ACC112 (cell line): ENCODE results near the gene STRIT1.
A peak's percentile ranks its signal among the peaks of the same experiment; 100 is the strongest.

Source experiments
- H2AFZ ChIP-seq: fragments of 200-600 bp; sonication (generic); one replicate; pipeline ENCODE4 v1.6.0; 2017; ENCODE audit warnings: antibody characterized with exemption, low read length; ENCODE audit not compliant: unreplicated experiment
- H3K27ac ChIP-seq: fragments of 200-600 bp; sonication (generic); 2 replicates; pipeline ENCODE4 v1.5.1; 2014; ENCODE audit warnings: low read depth, mild to moderate bottlenecking, antibody characterized with exemption, low read length, moderate library complexity
- H3K27me3 ChIP-seq: fragments of 200-600 bp; sonication (generic); 2 replicates; pipeline ENCODE4 v1.6.1; 2014; ENCODE audit warnings: mild to moderate bottlenecking, antibody characterized with exemption, low read length, moderate library complexity, mixed read lengths; ENCODE audit not compliant: insufficient read depth
- H3K36me3 ChIP-seq: fragments of 200-600 bp; sonication (generic); 2 replicates; pipeline ENCODE4 v1.6.1; 2016; ENCODE audit warnings: mild to moderate bottlenecking, antibody characterized with exemption, low read length, moderate library complexity, mixed read lengths; ENCODE audit not compliant: insufficient read depth
- H3K4me1 ChIP-seq: fragments of 200-600 bp; sonication (generic); one replicate; pipeline ENCODE4 v1.6.1; 2016; ENCODE audit warnings: low read length, mixed read lengths; ENCODE audit not compliant: insufficient read depth, unreplicated experiment, control insufficient read depth
- H3K4me3 ChIP-seq: fragments of 200-600 bp; sonication (generic); 2 replicates; pipeline ENCODE4 v1.5.1; 2014; ENCODE audit warnings: mild to moderate bottlenecking, low read depth, low read length
- H3K79me2 ChIP-seq: fragments of 200-600 bp; sonication (generic); one replicate; pipeline ENCODE4 v1.6.0; 2016; ENCODE audit warnings: low read length; ENCODE audit not compliant: control insufficient read depth, unreplicated experiment, insufficient read depth

Gene STRIT1

GRCh38 chr3:155313916-155314315 is 20.4 kb upstream of the STRIT1 start:
- no peak overlapping the region for H3K27ac ChIP-seq
- H3K36me3 ChIP-seq: no peaks in the 10 kb centered on the region

DNA sequence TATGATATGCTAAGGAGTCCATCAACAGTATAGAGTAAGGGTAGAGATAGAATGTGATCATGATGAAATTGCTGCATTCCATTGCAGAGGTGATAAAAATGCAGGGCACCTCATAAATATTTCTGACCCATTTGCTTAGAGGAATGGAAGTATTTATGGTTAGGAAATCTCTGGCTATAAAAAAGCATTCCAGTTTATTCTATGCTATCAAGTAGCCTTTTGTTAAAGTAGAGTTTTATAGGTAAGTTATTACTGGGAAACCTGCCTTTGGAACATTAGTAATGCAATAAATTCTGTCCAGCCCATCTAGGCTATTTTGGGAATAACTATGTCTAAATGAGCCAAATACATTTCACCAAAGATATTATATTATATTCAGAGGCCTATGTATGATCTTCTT is 19.8 kb upstream of the STRIT1 start:
- Histone ChIP-seq H3K27ac (peak overlapping the region; percentile 20; the same call in 1 of the 2 replicates), H3K4me3 (no peak overlapping the region; the same call in 1 of the 2 replicates), H2AFZ (peak overlapping the region; percentile 1), H3K4me1 (peaks cover 26% of the 10 kb centered on the region), H3K36me3 (no peaks in the 10 kb centered on the region), H3K27me3 (no peaks in the 10 kb centered on the region), H3K79me2 (no peaks in the 10 kb centered on the region)

More at GRCh38 chr3:155313916-155314315, 20.4 kb upstream of the STRIT1 start:
- Histone ChIP-seq H3K79me2 (no peaks in the 10 kb centered on the region), H3K4me3 (no peak overlapping the region), H3K27me3 (no peaks in the 10 kb centered on the region), H2AFZ (no peak overlapping the region), H3K4me1 (peaks cover 22% of the 10 kb centered on the region)

- Histone ChIP-seq H3K36me3 (no peaks in the 10 kb centered on the region), H3K79me2 (no peaks in the 10 kb centered on the region), H3K4me1 (peaks cover 26% of the 10 kb centered on the region), H2AFZ (peak overlapping the region; percentile 1), H3K27me3 (no peaks in the 10 kb centered on the region), H3K27ac (peak overlapping the region; percentile 20; the same call in 1 of the 2 replicates), H3K4me3 (no peak overlapping the region; the same call in 1 of the 2 replicates)
These were observed 19.3 kb upstream of the STRIT1 start for GRCh38 chr3:155312781-155313180.

DNA sequence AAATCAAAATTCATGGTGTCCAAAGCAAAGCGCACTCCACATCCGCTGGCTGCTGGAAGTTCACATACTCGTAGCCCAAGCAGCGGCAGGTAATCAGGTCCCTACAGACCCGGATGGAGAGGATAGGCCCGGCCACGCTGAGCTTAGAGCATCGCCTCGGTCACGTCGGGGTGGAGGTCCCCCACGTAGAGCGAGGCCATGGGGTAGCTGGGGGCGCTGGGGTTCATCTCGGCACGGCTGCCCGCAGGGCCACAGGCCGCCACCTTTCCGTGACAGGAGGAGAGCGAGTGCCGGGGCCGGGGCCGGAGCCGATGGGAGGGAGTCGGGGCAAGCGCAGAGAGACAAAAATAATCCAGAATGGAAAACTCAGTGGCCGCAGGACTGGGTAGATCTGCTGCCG is 16.1 kb upstream of the STRIT1 start:
- H3K79me2 ChIP-seq: no peaks in the 10 kb centered on the region
- H2AFZ ChIP-seq: no peak overlapping the region
- H3K27me3 ChIP-seq: no peaks in the 10 kb centered on the region
- H3K4me1 ChIP-seq: peaks cover 26% of the 10 kb centered on the region
- no peak overlapping the region for H3K27ac ChIP-seq
- no peaks in the 10 kb centered on the region for H3K36me3 ChIP-seq
- no peak overlapping the region for H3K4me3 ChIP-seq

GRCh38 chr3:155308831-155309230 is 15.3 kb upstream of the STRIT1 start:
- H2AFZ ChIP-seq: no peak overlapping the region
- no peaks in the 10 kb centered on the region for H3K79me2 ChIP-seq
- peaks cover 26% of the 10 kb centered on the region for H3K4me1 ChIP-seq
- no peaks in the 10 kb centered on the region for H3K27me3 ChIP-seq
- H3K27ac ChIP-seq: no peak overlapping the region
- no peaks in the 10 kb centered on the region for H3K36me3 ChIP-seq
- H3K4me3 ChIP-seq: no peak overlapping the region

- H3K4me3 ChIP-seq: no peak overlapping the region
- no peaks in the 10 kb centered on the region for H3K27me3 ChIP-seq
- no peaks in the 10 kb centered on the region for H3K36me3 ChIP-seq
- H2AFZ ChIP-seq: no peak overlapping the region
- H3K4me1 ChIP-seq: peaks cover 22% of the 10 kb centered on the region
- H3K27ac ChIP-seq: no peak overlapping the region
- H3K79me2 ChIP-seq: no peaks in the 10 kb centered on the region
These were observed 13.7 kb upstream of the STRIT1 start for GRCh38 chr3:155307183-155307582.

DNA sequence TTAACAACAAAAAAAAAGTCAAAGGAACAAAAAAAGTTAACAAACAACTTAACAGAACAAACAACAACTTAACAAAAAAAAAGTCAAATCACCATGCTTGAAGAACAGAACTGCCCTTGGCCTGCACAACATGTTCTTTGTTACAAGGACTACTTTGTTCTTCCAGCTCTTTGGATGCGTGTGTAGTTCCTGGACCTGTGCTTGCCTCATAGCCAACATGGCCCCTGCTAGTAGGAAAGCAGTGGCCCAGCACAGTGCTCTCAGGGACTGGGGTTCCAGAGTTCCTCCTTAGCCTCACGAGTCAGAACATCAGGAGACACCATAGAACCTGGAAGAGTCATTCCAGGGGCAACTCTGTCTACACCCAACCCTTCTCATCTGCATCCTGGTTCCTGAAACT is 10.9 kb upstream of the STRIT1 start:
- Histone ChIP-seq H3K36me3 (no peaks in the 10 kb centered on the region), H3K27ac (no peak overlapping the region), H3K4me3 (no peak overlapping the region), H3K4me1 (peaks cover 20% of the 10 kb centered on the region), H2AFZ (no peak overlapping the region), H3K27me3 (no peaks in the 10 kb centered on the region), H3K79me2 (no peaks in the 10 kb centered on the region)

DNA sequence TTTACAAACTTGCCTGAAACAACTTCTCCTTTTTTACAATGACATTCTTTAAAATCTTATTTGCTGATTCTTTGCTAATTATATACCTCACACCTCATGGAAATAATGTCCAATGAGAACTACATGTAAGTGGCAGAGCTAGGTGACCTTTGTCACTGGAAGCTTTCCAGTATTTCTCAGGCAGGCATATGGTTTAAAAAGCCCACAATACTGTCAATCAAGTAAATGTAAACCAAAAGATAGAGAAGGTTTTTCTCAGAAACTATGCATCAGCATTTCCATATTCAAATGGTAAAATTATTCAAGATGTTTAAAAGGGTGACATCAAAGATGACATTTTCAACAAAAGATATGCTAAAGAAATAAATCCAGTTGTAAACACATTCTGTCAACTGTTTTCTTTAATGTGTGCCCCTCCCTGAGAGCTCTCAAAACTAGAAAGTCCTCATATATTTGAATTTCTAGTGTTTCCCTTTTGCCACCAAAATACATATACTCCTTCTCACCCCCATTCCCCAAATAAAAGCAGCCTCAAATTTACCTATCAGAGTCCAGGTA is 10.1 kb upstream of the STRIT1 start:
- Histone ChIP-seq H3K79me2 (no peaks in the 10 kb centered on the region), H3K27ac (no peak overlapping the region), H3K36me3 (no peaks in the 10 kb centered on the region), H3K4me1 (peaks cover 13% of the 10 kb centered on the region), H3K4me3 (no peak overlapping the region), H3K27me3 (no peaks in the 10 kb centered on the region), H2AFZ (no peak overlapping the region)

DNA sequence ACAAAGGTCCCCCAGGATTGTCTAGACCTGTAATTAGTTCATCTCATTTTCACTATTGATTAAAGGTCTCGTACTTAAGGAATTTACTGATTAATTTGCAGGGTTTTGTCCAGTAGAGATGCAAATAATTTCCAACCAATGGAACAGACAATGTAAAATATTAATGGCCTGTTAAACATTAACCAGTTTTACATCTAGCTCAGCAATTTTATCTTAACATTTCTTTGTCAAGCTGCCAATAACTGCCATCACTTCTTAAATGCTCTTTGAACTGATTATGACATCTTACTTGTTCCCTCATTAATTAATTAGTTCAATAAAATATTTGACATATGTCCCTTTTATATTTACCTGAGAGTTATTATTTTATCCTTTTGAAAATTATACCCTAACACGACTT is 9.4 kb upstream of the STRIT1 start:
- H3K27ac ChIP-seq: peak overlapping the region; percentile 59
- H3K4me3 ChIP-seq: no peak overlapping the region
- no peaks in the 10 kb centered on the region for H3K27me3 ChIP-seq
- no peaks in the 10 kb centered on the region for H3K36me3 ChIP-seq
- peaks cover 12% of the 10 kb centered on the region for H3K4me1 ChIP-seq
- no peak overlapping the region for H2AFZ ChIP-seq
- no peaks in the 10 kb centered on the region for H3K79me2 ChIP-seq

DNA sequence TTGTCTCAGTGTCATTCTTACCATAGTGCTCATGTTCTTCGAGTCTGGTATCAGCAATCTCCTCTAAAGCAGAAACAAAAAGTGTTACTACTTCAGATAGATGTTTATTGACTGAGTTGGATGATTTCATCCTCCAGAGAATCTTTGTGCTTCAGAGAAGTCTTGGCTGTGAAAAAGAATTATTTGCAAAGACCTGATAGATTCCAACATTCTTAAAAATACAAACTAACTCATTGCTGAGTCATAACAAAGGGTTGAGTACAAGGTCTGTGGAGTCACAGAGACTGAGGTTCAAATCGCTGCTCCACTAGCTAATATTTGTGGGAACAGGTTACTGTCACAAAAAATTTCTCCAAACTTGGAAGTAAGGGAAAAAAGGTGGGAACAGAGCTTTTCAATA is 9.0 kb upstream of the STRIT1 start:
- no peak overlapping the region for H3K4me3 ChIP-seq
- H3K79me2 ChIP-seq: no peaks in the 10 kb centered on the region
- H3K27ac ChIP-seq: peak overlapping the region; percentile 59
- H3K36me3 ChIP-seq: no peaks in the 10 kb centered on the region
- H3K4me1 ChIP-seq: peaks cover 12% of the 10 kb centered on the region
- peak overlapping the region; percentile 13 for H2AFZ ChIP-seq
- H3K27me3 ChIP-seq: no peaks in the 10 kb centered on the region

DNA sequence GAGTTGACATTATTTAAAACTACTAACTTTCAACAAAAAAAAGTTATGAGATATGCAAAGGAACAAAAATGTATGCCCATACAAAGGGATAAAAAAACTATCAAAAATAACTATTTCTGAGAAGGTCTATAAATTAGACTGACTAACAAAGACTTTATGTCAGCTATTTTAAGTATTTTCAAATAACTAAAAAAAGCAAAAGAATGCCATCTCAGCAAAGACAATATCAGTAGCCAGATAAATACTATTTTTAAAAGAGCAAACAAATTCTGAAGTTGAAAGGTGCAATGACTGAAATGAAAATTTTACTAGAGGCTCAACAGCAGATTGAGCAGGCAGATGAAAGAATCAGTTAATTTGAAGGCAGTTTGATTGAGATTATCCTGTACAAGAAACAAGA is 3.6 kb upstream of the STRIT1 start:
- no peak overlapping the region for H2AFZ ChIP-seq
- no peaks in the 10 kb centered on the region for H3K27me3 ChIP-seq
- H3K79me2 ChIP-seq: no peaks in the 10 kb centered on the region
- H3K4me3 ChIP-seq: no peak overlapping the region
- no peak overlapping the region for H3K27ac ChIP-seq
- peaks cover 3% of the 10 kb centered on the region for H3K4me1 ChIP-seq
- peaks cover 5% of the 10 kb centered on the region; the same call in 1 of the 2 replicates for H3K36me3 ChIP-seq
